Smooth muscle cell (in vitro differentiated cells): ENCODE measurements around the gene ZNF254. TPM values are rescaled to one million over a fixed set of nuclear protein-coding genes. Genes with fewer than 3 reads are reported as not detected.
"Not testable (repeated sequence)": the region's sequence is repeated elsewhere in the genome, so short reads cannot be mapped to it uniquely, and the experiment has no call there.

ENCODE experiments used
- DNase-seq: peaks from one replicate; lab custom pipeline; 2025; ENCODE audit not compliant: unreplicated experiment; lab: John Stamatoyannopoulos, UW
- H2AFZ ChIP-seq: fragments of 200-600 bp; sonication (generic); 2 replicates; pipeline ENCODE4 v1.6.0; 2016; ENCODE audit warnings: antibody characterized with exemption, low read depth, mild to moderate bottlenecking
- H3F3A ChIP-seq: fragments of 200-600 bp; sonication (generic); 2 replicates; pipeline ENCODE4 v1.6.0; 2017; ENCODE audit warnings: antibody characterized with exemption, low read depth
- H3K27ac ChIP-seq: fragments of 200-600 bp; sonication (generic); 2 replicates; pipeline ENCODE4 v1.5.1; 2016; ENCODE audit warnings: low read depth, mild to moderate bottlenecking
- H3K27me3 ChIP-seq: fragments of 200-600 bp; sonication (generic); 2 replicates; pipeline ENCODE4 v1.6.1; 2016; ENCODE audit warnings: low read depth, mild to moderate bottlenecking
- H3K36me3 ChIP-seq: fragments of 200-600 bp; sonication (generic); 2 replicates; pipeline ENCODE4 v1.5.1; 2016; ENCODE audit warnings: low read depth
- H3K4me1 ChIP-seq: fragments of 200-600 bp; sonication (generic); 2 replicates; pipeline ENCODE4 v1.5.1; 2016; ENCODE audit warnings: low read depth
- H3K4me2 ChIP-seq: fragments of 200-600 bp; sonication (generic); 2 replicates; pipeline ENCODE4 v1.6.0; 2016; ENCODE audit warnings: mild to moderate bottlenecking
- H3K4me3 ChIP-seq: fragments of 200-600 bp; sonication (generic); 2 replicates; pipeline ENCODE4 v1.5.1; 2016; ENCODE audit warnings: mild to moderate bottlenecking
- H3K79me2 ChIP-seq: fragments of 200-600 bp; sonication (generic); 2 replicates; pipeline ENCODE4 v1.6.0; 2016; ENCODE audit warnings: low read depth, mild to moderate bottlenecking
- H3K9ac ChIP-seq: fragments of 200-600 bp; sonication (generic); 2 replicates; pipeline ENCODE4 v1.6.0; 2016; ENCODE audit warnings: low read depth
- H3K9me3 ChIP-seq: fragments of 200-600 bp; sonication (generic); replicated peaks from 2 replicates; pipeline ENCODE4 v1.5.1; 2016; ENCODE audit warnings: low read depth
- H4K20me1 ChIP-seq: fragments of 200-600 bp; sonication (generic); 2 replicates; pipeline ENCODE4 v1.6.0; 2016; ENCODE audit warnings: low read depth
- CTCF ChIP-seq: fragments of 200-600 bp; sonication (generic); IDR thresholded peaks from 2 replicates; pipeline ENCODE4 v1.5.1; 2017; ENCODE audit warnings: borderline replicate concordance, mild to moderate bottlenecking, antibody characterized with exemption; ENCODE audit not compliant: insufficient read depth, poor library complexity, severe bottlenecking
- WGBS: methylation state at CpG from one replicate; pipeline ENCODE4 v1.1.7; 2016; ENCODE audit warnings: low lambda C conversion rate; 5-methylcytosine and 5-hydroxymethylcytosine counted together
- polyA plus RNA-seq: library from polyadenylated mRNA; unstranded; fragments of >200 nt; fragmentation: Nextera tagmentation; extraction: Ambion mirVana; gene quantifications from 2 replicates; pipeline ENCODE4 v1.2.1, GENCODE V29; 2016
- total RNA-seq: library from RNA; depleted of rRNA; stranded (reverse); fragments of >200 nt; gene quantifications from 2 replicates; pipeline ENCODE4 v1.2.3, GENCODE V29; 2014

The ZNF254 gene
- total and polyA plus RNA-seq, 2 experiments from 2014 or later: 4.6 to 23.5 TPM

DNA sequence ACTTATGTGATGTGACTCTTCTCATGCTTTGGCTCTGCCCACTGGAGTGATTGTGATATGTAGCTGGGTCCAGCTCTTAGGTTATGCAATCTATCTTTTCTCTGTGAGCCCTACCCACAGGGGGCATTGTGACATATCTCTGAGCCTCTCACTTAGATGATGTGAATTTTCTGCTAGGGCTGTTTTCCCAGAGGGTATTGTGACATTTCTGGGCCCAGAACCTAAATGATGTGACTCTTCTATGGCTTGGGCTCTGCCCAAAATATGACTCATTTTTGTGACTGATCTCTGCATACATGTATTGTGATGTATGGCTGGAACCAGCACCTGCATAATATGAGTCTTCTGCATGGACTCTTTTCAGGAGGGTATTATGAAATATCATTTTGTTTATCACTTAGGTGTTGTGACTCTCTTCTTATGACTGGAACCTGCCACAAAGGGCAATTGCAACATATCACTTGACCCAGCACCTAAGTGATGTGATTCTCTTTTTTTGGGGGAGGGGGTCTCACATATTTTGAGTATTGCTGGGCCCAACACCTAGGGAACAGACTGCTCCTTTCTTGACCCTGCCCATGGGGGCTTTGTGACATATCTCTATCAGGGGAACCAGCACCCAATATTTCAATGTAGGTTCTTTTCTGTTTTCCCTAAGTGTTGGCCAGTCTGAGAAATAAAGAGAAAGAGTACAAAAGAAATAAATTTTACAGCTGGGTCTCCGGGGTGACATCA lies 12.1 kb upstream of the ZNF254 start:
- WGBS: 100% methylated on average over 1 of the region's 1 CpG
- Histone ChIP-seq H4K20me1 (peaks cover 32% of the 10 kb centered on the region), H3K4me1 (peaks cover 10% of the 10 kb centered on the region), H3K9ac (no peak overlapping the region), H3K36me3 (peaks cover 15% of the 10 kb centered on the region), H3K27ac (no peak overlapping the region), H3F3A (no peaks in the 10 kb centered on the region), H3K79me2 (no peaks in the 10 kb centered on the region), H3K4me3 (no peak overlapping the region), H2AFZ (no peak overlapping the region), H3K27me3 (no peaks in the 10 kb centered on the region), H3K4me2 (no peak overlapping the region), H3K9me3 (no peaks in the 10 kb centered on the region)
- TF ChIP-seq CTCF: no peak
- DNase-seq: no peak

- peaks cover 15% of the 10 kb centered on the region for H3K36me3 ChIP-seq
- not testable (repeated sequence) for H3K27ac ChIP-seq, H2AFZ ChIP-seq, H3F3A ChIP-seq, H3K79me2 ChIP-seq, DNase-seq, H3K4me2 ChIP-seq, H3K9ac ChIP-seq, H3K4me3 ChIP-seq, H3K27me3 ChIP-seq, H3K9me3 ChIP-seq
- H3K4me1 ChIP-seq: peaks cover 10% of the 10 kb centered on the region
- WGBS: 73% methylated on average over 4 of the region's 4 CpGs
- peaks cover 32% of the 10 kb centered on the region for H4K20me1 ChIP-seq
Observed at GRCh38 chr19:24075530-24075929, 11.5 kb upstream of the ZNF254 start.

- Histone ChIP-seq H3K4me3 (no peak overlapping the region), H3K79me2 (no peaks in the 10 kb centered on the region), H3K27me3 (no peaks in the 10 kb centered on the region), H3K27ac (no peak overlapping the region), H3K9me3 (no peaks in the 10 kb centered on the region), H4K20me1 (peaks cover 37% of the 10 kb centered on the region), H3K4me1 (peaks cover 10% of the 10 kb centered on the region), H3K36me3 (peaks cover 4% of the 10 kb centered on the region), H3F3A (no peaks in the 10 kb centered on the region), H3K4me2 (no peak overlapping the region), H2AFZ (no peak overlapping the region), H3K9ac (no peak overlapping the region)
- no peak for DNase-seq
- TF ChIP-seq CTCF: no peak
- 94% methylated on average over 4 of the region's 4 CpGs for WGBS
Observed at GRCh38 chr19:24078680-24079079, 8.3 kb upstream of the ZNF254 start.

DNA sequence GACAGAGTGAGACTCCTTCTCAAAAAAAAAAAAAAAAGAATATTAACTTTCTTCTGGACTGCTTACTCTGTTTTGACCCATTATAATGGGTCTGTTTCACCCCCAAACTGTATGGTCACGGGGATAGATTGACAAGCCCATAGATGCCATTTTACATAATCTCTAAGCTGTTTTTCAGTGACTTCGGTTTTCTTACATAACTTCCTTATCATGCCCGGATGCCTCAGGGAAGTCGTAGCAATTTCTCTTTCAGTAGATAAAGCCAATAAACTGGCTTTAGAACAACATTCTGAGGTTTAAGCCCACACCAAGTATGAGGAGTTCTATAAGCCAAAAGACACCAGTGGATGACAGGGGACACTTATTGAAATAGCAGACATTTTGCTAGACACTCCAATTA lies 5.9 kb upstream of the ZNF254 start:
- no peak overlapping the region for H3K4me2 ChIP-seq
- DNase-seq: no peak
- no peak overlapping the region for H3K27ac ChIP-seq
- no peaks in the 10 kb centered on the region for H3F3A ChIP-seq
- no peaks in the 10 kb centered on the region for H3K27me3 ChIP-seq
- no peak overlapping the region for H3K9ac ChIP-seq
- no peaks in the 10 kb centered on the region for H3K36me3 ChIP-seq
- no peak overlapping the region for H3K4me3 ChIP-seq
- H4K20me1 ChIP-seq: peaks cover 37% of the 10 kb centered on the region
- TF ChIP-seq CTCF: no peak
- H3K4me1 ChIP-seq: peaks cover 10% of the 10 kb centered on the region
- no peak overlapping the region for H2AFZ ChIP-seq
- H3K9me3 ChIP-seq: no peaks in the 10 kb centered on the region
- H3K79me2 ChIP-seq: no peaks in the 10 kb centered on the region
- WGBS: 41% methylated on average over 4 of the region's 4 CpGs
